Measurements from ENCODE around the gene TPM1.

DNA sequence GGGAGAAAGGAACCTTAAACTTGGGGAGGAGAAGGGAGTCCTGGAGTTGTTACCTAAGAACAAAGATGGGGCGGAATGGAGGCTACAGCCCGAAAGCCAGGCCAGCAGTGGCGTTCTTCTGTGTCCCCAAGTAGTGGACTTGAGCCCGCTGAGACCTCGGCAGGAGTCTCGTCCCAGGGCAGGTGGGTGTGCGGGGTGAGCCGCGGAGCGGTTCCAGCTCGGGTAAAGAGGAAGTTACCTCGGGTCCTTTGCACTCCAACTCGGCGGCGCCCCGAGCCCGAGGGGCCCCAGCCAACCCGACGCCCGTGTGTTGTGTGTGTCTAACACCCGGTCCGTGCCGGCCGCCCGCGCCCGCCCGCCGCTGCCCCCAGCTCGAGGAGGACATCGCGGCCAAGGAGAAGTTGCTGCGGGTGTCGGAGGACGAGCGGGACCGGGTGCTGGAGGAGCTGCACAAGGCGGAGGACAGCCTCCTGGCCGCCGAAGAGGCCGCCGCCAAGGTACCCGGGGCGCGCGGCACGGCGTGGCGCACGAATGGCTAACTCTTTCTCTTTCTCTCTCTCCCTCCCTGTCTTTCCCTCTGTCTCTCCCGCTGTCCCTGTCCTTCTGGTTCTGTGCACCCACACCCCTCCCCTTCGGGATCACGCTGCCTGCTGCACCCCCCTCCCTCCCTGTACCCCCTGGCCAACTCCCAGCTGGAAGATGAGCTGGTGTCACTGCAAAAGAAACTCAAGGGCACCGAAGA lies 959 bp downstream of the TPM1 start:
- TF ChIP-seq MTA2 (IDR thresholded peaks at IDR 0.05; ENCODE audit: low read depth) (no peak), ZNF24 (IDR thresholded peaks at IDR 0.05) (no peak), CBFB (IDR thresholded peaks at IDR 0.05; ENCODE audit: low read depth) (no peak), RUNX3 (IDR thresholded peaks at IDR 0.05; ENCODE audit: low read length) (no peak), HDAC2 (IDR thresholded peaks at IDR 0.05) (no peak), BHLHE40 (IDR thresholded peaks at IDR 0.05; ENCODE audit: borderline replicate concordance in 1 of 2, low read depth in 2 of 2, low read length in 1 of 2) (no peak), RELA (IDR thresholded peaks at IDR 0.05; ENCODE audit: borderline replicate concordance, partially characterized antibody) (no peak)
- TF ChIP-seq, protein P1, sequence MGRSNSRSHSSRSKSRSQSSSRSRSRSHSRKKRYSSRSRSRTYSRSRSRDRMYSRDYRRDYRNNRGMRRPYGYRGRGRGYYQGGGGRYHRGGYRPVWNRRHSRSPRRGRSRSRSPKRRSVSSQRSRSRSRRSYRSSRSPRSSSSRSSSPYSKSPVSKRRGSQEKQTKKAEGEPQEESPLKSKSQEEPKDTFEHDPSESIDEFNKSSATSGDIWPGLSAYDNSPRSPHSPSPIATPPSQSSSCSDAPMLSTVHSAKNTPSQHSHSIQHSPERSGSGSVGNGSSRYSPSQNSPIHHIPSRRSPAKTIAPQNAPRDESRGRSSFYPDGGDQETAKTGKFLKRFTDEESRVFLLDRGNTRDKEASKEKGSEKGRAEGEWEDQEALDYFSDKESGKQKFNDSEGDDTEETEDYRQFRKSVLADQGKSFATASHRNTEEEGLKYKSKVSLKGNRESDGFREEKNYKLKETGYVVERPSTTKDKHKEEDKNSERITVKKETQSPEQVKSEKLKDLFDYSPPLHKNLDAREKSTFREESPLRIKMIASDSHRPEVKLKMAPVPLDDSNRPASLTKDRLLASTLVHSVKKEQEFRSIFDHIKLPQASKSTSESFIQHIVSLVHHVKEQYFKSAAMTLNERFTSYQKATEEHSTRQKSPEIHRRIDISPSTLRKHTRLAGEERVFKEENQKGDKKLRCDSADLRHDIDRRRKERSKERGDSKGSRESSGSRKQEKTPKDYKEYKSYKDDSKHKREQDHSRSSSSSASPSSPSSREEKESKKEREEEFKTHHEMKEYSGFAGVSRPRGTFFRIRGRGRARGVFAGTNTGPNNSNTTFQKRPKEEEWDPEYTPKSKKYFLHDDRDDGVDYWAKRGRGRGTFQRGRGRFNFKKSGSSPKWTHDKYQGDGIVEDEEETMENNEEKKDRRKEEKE (IDR thresholded peaks at IDR 0.05), result no peak
- TF ChIP-seq, protein P2, sequence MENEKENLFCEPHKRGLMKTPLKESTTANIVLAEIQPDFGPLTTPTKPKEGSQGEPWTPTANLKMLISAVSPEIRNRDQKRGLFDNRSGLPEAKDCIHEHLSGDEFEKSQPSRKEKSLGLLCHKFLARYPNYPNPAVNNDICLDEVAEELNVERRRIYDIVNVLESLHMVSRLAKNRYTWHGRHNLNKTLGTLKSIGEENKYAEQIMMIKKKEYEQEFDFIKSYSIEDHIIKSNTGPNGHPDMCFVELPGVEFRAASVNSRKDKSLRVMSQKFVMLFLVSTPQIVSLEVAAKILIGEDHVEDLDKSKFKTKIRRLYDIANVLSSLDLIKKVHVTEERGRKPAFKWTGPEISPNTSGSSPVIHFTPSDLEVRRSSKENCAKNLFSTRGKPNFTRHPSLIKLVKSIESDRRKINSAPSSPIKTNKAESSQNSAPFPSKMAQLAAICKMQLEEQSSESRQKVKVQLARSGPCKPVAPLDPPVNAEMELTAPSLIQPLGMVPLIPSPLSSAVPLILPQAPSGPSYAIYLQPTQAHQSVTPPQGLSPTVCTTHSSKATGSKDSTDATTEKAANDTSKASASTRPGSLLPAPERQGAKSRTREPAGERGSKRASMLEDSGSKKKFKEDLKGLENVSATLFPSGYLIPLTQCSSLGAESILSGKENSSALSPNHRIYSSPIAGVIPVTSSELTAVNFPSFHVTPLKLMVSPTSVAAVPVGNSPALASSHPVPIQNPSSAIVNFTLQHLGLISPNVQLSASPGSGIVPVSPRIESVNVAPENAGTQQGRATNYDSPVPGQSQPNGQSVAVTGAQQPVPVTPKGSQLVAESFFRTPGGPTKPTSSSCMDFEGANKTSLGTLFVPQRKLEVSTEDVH (IDR thresholded peaks at IDR 0.05; ENCODE audit: low read depth, partially characterized antibody), result no peak
- TF ChIP-seq, protein P3, sequence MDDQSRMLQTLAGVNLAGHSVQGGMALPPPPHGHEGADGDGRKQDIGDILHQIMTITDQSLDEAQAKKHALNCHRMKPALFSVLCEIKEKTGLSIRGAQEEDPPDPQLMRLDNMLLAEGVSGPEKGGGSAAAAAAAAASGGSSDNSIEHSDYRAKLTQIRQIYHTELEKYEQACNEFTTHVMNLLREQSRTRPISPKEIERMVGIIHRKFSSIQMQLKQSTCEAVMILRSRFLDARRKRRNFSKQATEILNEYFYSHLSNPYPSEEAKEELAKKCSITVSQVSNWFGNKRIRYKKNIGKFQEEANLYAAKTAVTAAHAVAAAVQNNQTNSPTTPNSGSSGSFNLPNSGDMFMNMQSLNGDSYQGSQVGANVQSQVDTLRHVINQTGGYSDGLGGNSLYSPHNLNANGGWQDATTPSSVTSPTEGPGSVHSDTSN (IDR thresholded peaks at IDR 0.05; ENCODE audit: insufficient replicate concordance, low read depth, low read length), result no peak
- TF ChIP-seq, protein P4, sequence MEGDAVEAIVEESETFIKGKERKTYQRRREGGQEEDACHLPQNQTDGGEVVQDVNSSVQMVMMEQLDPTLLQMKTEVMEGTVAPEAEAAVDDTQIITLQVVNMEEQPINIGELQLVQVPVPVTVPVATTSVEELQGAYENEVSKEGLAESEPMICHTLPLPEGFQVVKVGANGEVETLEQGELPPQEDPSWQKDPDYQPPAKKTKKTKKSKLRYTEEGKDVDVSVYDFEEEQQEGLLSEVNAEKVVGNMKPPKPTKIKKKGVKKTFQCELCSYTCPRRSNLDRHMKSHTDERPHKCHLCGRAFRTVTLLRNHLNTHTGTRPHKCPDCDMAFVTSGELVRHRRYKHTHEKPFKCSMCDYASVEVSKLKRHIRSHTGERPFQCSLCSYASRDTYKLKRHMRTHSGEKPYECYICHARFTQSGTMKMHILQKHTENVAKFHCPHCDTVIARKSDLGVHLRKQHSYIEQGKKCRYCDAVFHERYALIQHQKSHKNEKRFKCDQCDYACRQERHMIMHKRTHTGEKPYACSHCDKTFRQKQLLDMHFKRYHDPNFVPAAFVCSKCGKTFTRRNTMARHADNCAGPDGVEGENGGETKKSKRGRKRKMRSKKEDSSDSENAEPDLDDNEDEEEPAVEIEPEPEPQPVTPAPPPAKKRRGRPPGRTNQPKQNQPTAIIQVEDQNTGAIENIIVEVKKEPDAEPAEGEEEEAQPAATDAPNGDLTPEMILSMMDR (IDR thresholded peaks at IDR 0.05 in 2 of 3, conservative IDR thresholded peaks at IDR 0.05 in 1 of 3; ENCODE audit: control insufficient read depth in 2 of 3, extremely low read depth in 1 of 3, insufficient read depth in 1 of 3, low read depth in 3 of 3, low read length in 3 of 3), result no peak
- TF ChIP-seq, protein P5, sequence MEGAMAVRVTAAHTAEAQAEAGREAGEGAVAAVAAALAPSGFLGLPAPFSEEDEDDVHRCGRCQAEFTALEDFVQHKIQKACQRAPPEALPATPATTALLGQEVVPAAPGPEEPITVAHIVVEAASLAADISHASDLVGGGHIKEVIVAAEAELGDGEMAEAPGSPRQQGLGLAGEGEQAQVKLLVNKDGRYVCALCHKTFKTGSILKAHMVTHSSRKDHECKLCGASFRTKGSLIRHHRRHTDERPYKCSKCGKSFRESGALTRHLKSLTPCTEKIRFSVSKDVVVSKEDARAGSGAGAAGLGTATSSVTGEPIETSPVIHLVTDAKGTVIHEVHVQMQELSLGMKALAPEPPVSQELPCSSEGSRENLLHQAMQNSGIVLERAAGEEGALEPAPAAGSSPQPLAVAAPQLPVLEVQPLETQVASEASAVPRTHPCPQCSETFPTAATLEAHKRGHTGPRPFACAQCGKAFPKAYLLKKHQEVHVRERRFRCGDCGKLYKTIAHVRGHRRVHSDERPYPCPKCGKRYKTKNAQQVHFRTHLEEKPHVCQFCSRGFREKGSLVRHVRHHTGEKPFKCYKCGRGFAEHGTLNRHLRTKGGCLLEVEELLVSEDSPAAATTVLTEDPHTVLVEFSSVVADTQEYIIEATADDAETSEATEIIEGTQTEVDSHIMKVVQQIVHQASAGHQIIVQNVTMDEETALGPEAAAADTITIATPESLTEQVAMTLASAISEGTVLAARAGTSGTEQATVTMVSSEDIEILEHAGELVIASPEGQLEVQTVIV (IDR thresholded peaks at IDR 0.05; ENCODE audit: borderline replicate concordance, partially characterized antibody), result no peak
- TF ChIP-seq, protein P6, sequence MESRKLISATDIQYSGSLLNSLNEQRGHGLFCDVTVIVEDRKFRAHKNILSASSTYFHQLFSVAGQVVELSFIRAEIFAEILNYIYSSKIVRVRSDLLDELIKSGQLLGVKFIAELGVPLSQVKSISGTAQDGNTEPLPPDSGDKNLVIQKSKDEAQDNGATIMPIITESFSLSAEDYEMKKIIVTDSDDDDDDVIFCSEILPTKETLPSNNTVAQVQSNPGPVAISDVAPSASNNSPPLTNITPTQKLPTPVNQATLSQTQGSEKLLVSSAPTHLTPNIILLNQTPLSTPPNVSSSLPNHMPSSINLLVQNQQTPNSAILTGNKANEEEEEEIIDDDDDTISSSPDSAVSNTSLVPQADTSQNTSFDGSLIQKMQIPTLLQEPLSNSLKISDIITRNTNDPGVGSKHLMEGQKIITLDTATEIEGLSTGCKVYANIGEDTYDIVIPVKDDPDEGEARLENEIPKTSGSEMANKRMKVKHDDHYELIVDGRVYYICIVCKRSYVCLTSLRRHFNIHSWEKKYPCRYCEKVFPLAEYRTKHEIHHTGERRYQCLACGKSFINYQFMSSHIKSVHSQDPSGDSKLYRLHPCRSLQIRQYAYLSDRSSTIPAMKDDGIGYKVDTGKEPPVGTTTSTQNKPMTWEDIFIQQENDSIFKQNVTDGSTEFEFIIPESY (IDR thresholded peaks at IDR 0.05), result no peak

All from GM12878 (cell line).